GM06990 (cell line): Measurements from ENCODE around the gene CPA3.

ENCODE experiments used
- DNase-seq: peaks from one replicate; pipeline ENCODE4 v3.0.0-alpha.2; 2011; ENCODE audit not compliant: insufficient read length; ENCODE audit errors: extremely low read depth
- H3K27me3 ChIP-seq: replicated peaks from 2 replicates; pipeline ENCODE4 v1.6.0; 2011; ENCODE audit warnings: low read length; ENCODE audit not compliant: control insufficient read depth, insufficient read depth
- H3K36me3 ChIP-seq: 2 replicates; pipeline ENCODE4 v1.5.1; 2011; ENCODE audit warnings: low read length; ENCODE audit not compliant: control insufficient read depth, insufficient read depth
- H3K4me3 ChIP-seq: replicated peaks from 2 replicates; pipeline ENCODE4 v1.5.1; 2011; ENCODE audit warnings: low read depth, mild to moderate bottlenecking, control low read depth, low read length
- CTCF ChIP-seq: IDR thresholded peaks from 2 replicates; pipeline ENCODE4 v1.5.1; 2011; ENCODE audit warnings: low read length, control low read depth, mild to moderate bottlenecking, inconsistent platforms; ENCODE audit not compliant: insufficient read depth, poor library complexity, severe bottlenecking

Gene CPA3

GRCh38 chr3:148922467-148922866, 57.4 kb downstream of the CPA3 start:
- no peak for DNase-seq
- H3K36me3 ChIP-seq: no peaks in the 10 kb centered on the region
- no peak overlapping the region for H3K4me3 ChIP-seq
- TF ChIP-seq CTCF: no peak
- H3K27me3 ChIP-seq: no peaks in the 10 kb centered on the region

- Histone ChIP-seq H3K4me3 (no peak overlapping the region), H3K36me3 (no peaks in the 10 kb centered on the region), H3K27me3 (no peaks in the 10 kb centered on the region)
- TF ChIP-seq CTCF: no peak
- DNase-seq: no peak
Observed at GRCh38 chr3:148923592-148923991, 58.5 kb downstream of the CPA3 start.

- Histone ChIP-seq H3K36me3 (no peaks in the 10 kb centered on the region), H3K4me3 (no peak overlapping the region), H3K27me3 (no peaks in the 10 kb centered on the region)
- TF ChIP-seq CTCF: no peak
- no peak for DNase-seq
Observed at GRCh38 chr3:148924562-148924961, 59.5 kb downstream of the CPA3 start.

- Histone ChIP-seq H3K27me3 (no peaks in the 10 kb centered on the region), H3K36me3 (no peaks in the 10 kb centered on the region), H3K4me3 (no peak overlapping the region)
- no peak for TF ChIP-seq CTCF
- DNase-seq: no peak
Observed at GRCh38 chr3:148925845-148926244, 60.7 kb downstream of the CPA3 start.

GRCh38 chr3:148930752-148931151, 65.7 kb downstream of the CPA3 start:
- H3K36me3 ChIP-seq: no peaks in the 10 kb centered on the region
- no peak for TF ChIP-seq CTCF
- H3K27me3 ChIP-seq: no peaks in the 10 kb centered on the region
- DNase-seq: no peak
- H3K4me3 ChIP-seq: no peak overlapping the region

GRCh38 chr3:148931574-148931973, 66.5 kb downstream of the CPA3 start:
- no peak for TF ChIP-seq CTCF

More at GRCh38 chr3:148931574-148931973, 66.5 kb downstream of the CPA3 start:
- Histone ChIP-seq H3K36me3 (no peaks in the 10 kb centered on the region), H3K4me3 (no peak overlapping the region), H3K27me3 (no peaks in the 10 kb centered on the region)
- DNase-seq: no peak
